Ishikawa (cell line): Measurements from ENCODE around the gene DNAAF8.

Source experiments
- CEBPB ChIP-seq: IDR thresholded peaks from 2 replicates; pipeline ENCODE4 v1.6.1; 2012
- CREB1 ChIP-seq: IDR thresholded peaks from 2 replicates; pipeline ENCODE4 v1.6.1; 2012; ENCODE audit warnings: low read depth
- EP300 ChIP-seq: IDR thresholded peaks from 2 replicates; pipeline ENCODE4 v1.6.1; 2012; ENCODE audit warnings: borderline replicate concordance
- NFIC ChIP-seq: IDR thresholded peaks from 2 replicates; pipeline ENCODE4 v1.6.1; 2012
- RAD21 ChIP-seq: IDR thresholded peaks from 2 replicates; pipeline ENCODE4 v1.6.1; 2012; ENCODE audit warnings: low read depth
- TAF1 ChIP-seq: IDR thresholded peaks from 2 replicates; pipeline ENCODE4 v1.6.1; 2012; ENCODE audit warnings: low read depth, mild to moderate bottlenecking
- TCF12 ChIP-seq: IDR thresholded peaks from 2 replicates; pipeline ENCODE4 v1.6.1; 2012; ENCODE audit warnings: low read depth
- TEAD4 ChIP-seq: IDR thresholded peaks from 2 replicates; pipeline ENCODE4 v1.6.1; 2012
- YY1 ChIP-seq: IDR thresholded peaks from 2 replicates; pipeline ENCODE4 v1.6.1; 2012; ENCODE audit warnings: low read depth
- TF ChIP-seq, protein P1 (sequence below): IDR thresholded peaks from 2 replicates; pipeline ENCODE4 v1.6.1; 2012
- TF ChIP-seq, protein P2 (sequence below): IDR thresholded peaks from 2 replicates; pipeline ENCODE4 v1.6.1; 2012; ENCODE audit warnings: low read depth, mild to moderate bottlenecking

DNA sequence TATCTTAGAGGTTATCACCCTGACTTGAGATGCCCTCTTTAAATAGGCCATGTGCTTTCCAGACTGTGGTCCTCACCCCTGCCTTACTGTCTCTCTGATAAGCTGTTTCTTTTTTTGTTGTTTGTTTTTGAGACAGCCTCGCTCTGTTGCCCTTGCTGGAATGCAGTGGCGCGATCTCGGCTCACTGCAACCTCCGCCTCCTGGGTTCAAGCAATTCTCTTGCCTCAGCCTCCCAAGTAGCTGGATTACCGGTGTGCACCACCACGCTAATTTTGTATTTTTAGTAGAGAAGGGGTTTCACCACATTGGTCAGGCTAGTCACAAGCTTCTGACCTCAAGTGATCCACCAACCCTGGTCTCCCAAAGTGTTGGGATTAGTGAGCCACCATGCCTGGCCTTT lies 54.6 kb downstream of the DNAAF8 start:
- TF ChIP-seq, protein P1, sequence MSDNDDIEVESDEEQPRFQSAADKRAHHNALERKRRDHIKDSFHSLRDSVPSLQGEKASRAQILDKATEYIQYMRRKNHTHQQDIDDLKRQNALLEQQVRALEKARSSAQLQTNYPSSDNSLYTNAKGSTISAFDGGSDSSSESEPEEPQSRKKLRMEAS: no peak
- TF ChIP-seq, protein P2, sequence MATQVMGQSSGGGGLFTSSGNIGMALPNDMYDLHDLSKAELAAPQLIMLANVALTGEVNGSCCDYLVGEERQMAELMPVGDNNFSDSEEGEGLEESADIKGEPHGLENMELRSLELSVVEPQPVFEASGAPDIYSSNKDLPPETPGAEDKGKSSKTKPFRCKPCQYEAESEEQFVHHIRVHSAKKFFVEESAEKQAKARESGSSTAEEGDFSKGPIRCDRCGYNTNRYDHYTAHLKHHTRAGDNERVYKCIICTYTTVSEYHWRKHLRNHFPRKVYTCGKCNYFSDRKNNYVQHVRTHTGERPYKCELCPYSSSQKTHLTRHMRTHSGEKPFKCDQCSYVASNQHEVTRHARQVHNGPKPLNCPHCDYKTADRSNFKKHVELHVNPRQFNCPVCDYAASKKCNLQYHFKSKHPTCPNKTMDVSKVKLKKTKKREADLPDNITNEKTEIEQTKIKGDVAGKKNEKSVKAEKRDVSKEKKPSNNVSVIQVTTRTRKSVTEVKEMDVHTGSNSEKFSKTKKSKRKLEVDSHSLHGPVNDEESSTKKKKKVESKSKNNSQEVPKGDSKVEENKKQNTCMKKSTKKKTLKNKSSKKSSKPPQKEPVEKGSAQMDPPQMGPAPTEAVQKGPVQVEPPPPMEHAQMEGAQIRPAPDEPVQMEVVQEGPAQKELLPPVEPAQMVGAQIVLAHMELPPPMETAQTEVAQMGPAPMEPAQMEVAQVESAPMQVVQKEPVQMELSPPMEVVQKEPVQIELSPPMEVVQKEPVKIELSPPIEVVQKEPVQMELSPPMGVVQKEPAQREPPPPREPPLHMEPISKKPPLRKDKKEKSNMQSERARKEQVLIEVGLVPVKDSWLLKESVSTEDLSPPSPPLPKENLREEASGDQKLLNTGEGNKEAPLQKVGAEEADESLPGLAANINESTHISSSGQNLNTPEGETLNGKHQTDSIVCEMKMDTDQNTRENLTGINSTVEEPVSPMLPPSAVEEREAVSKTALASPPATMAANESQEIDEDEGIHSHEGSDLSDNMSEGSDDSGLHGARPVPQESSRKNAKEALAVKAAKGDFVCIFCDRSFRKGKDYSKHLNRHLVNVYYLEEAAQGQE: no peak
- no peak for TF ChIP-seq TCF12
- no peak for TF ChIP-seq EP300
- no peak for TF ChIP-seq RAD21
- TF ChIP-seq NFIC: no peak
- no peak for TF ChIP-seq TEAD4
- TF ChIP-seq TAF1: no peak
- TF ChIP-seq YY1: no peak
- no peak for TF ChIP-seq CREB1
- TF ChIP-seq CEBPB: no peak
